HL-60 (cell line): ENCODE data around the gene C2orf80.

Source experiments
- DNase-seq, 2 experiments: peaks; one replicate each; pipeline ENCODE4 v3.0.0-alpha.2; 2010 to 2020; ENCODE audit warnings: low read depth in 1 of 2, low spot score in 1 of 2
- H3K27ac ChIP-seq: fragments of 250-450 bp; sonication (Bioruptor Pico); replicated peaks from 2 replicates; pipeline ENCODE4 v1.5.1; 2020; ENCODE audit warnings: mild to moderate bottlenecking, moderate library complexity
- H3K27me3 ChIP-seq: fragments of 250-450 bp; sonication (Bioruptor Pico); 2 replicates; pipeline ENCODE4 v1.5.1; 2021; ENCODE audit warnings: mild to moderate bottlenecking, moderate library complexity; ENCODE audit not compliant: insufficient read depth, poor library complexity, severe bottlenecking
- H3K4me3 ChIP-seq: replicated peaks from 2 replicates; pipeline ENCODE4 v1.5.1; 2011; ENCODE audit warnings: mild to moderate bottlenecking, control low read depth, low read length; ENCODE audit not compliant: insufficient read depth
- CTCF ChIP-seq: IDR thresholded peaks from one replicate; pipeline ENCODE4 v1.5.1; 2011; ENCODE audit warnings: low read length, control low read depth, inconsistent platforms; ENCODE audit not compliant: insufficient read depth
- GABPA ChIP-seq: IDR thresholded peaks from 2 replicates; pipeline ENCODE4 v1.6.1; 2012; ENCODE audit warnings: low read depth
- POLR2AphosphoS5 ChIP-seq: IDR thresholded peaks from 2 replicates; pipeline ENCODE4 v1.6.1; 2012; ENCODE audit warnings: low read depth
- REST ChIP-seq: IDR thresholded peaks from 2 replicates; pipeline ENCODE4 v1.6.1; 2012; ENCODE audit warnings: low read depth; ENCODE audit not compliant: insufficient replicate concordance
- SPI1 ChIP-seq: IDR thresholded peaks from 2 replicates; pipeline ENCODE4 v1.6.1; 2012; ENCODE audit warnings: low read depth, mild to moderate bottlenecking, borderline replicate concordance
- long read RNA-seq: library from polyadenylated mRNA; unstranded; transcript quantifications from one replicate; pipeline ENCODE4 v2.0.0, GENCODE V29; 2020

C2orf80 gene
- long read RNA-seq, result 0 reads

- DNase-seq, result no peak
- Histone ChIP-seq H3K27ac (no peak within 1 kb of the TSS), H3K27me3 (no peaks in the 10 kb centered on the region), H3K4me3 (no peak within 1 kb of the TSS)
- TF ChIP-seq GABPA, result no peak
- TF ChIP-seq SPI1, result no peak
- TF ChIP-seq CTCF, result no peak
- TF ChIP-seq POLR2AphosphoS5, result no peak
- TF ChIP-seq REST, result no peak
Observed at GRCh38 chr2:208189810-208190503, at the start of gene C2orf80. Gene C2orf80 (minus strand): TSS chr2:208190030. CDS start chr2:208186986, 3,044 bp downstream.

GRCh38 chr2:208235860-208236259 lies 46.0 kb upstream of the C2orf80 start:
- Histone ChIP-seq H3K27me3 (no peaks in the 10 kb centered on the region), H3K27ac (no peak overlapping the region), H3K4me3 (no peak overlapping the region)
- TF ChIP-seq CTCF, result no peak
- TF ChIP-seq POLR2AphosphoS5, result no peak
- TF ChIP-seq REST, result no peak
- TF ChIP-seq SPI1, result no peak
- no peak for TF ChIP-seq GABPA
- DNase-seq, result no peak

GRCh38 chr2:208234786-208235185 lies 45.0 kb upstream of the C2orf80 start:
- no peak overlapping the region for H3K27ac ChIP-seq
- H3K4me3 ChIP-seq, result no peak overlapping the region
- TF ChIP-seq SPI1 (no peak), GABPA (no peak), POLR2AphosphoS5 (no peak), CTCF (no peak), REST (no peak)
- H3K27me3 ChIP-seq, result no peaks in the 10 kb centered on the region
- no peak for DNase-seq
